Measurements from ENCODE around the gene INSYN2B. TPM values are rescaled to one million over a fixed set of nuclear protein-coding genes. Genes with fewer than 3 reads are reported as not detected.

The INSYN2B gene
- total RNA-seq, 1 donor from 2014 or later = 0.17 TPM

DNA sequence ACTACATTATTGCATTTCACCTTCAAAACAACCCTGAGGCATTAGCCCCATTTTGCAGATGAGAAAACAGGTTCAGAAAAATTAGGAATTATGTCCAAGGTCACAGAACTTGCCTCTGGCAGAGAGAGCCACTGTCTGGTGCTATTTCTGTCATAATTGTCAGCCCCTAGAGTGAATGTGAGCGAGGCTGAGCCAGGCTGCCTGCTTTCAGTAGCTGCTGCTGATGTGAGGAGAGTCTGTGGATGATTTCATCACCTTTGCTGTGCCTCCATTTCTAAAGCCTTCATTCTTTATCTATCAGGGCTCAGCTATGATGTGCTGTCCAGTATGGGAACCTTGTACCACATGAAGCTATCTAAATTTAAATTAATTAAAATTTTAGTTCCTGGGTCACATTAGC lies 71.4 kb downstream of the INSYN2B start:
- no peaks in the 10 kb centered on the region for H3K27me3 ChIP-seq (ENCODE audit: control insufficient read depth, insufficient read depth, low read length)
- no peak for DNase-seq (ENCODE audit: low read depth)
- TF ChIP-seq, protein P1, sequence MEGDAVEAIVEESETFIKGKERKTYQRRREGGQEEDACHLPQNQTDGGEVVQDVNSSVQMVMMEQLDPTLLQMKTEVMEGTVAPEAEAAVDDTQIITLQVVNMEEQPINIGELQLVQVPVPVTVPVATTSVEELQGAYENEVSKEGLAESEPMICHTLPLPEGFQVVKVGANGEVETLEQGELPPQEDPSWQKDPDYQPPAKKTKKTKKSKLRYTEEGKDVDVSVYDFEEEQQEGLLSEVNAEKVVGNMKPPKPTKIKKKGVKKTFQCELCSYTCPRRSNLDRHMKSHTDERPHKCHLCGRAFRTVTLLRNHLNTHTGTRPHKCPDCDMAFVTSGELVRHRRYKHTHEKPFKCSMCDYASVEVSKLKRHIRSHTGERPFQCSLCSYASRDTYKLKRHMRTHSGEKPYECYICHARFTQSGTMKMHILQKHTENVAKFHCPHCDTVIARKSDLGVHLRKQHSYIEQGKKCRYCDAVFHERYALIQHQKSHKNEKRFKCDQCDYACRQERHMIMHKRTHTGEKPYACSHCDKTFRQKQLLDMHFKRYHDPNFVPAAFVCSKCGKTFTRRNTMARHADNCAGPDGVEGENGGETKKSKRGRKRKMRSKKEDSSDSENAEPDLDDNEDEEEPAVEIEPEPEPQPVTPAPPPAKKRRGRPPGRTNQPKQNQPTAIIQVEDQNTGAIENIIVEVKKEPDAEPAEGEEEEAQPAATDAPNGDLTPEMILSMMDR (IDR thresholded peaks at IDR 0.05; ENCODE audit: insufficient read depth, low read length, poor library complexity, severe bottlenecking) = no peak
- no peak overlapping the region for H3K4me3 ChIP-seq (ENCODE audit: low read depth, low read length)
- no peaks in the 10 kb centered on the region for H3K36me3 ChIP-seq (ENCODE audit: control insufficient read depth, insufficient read depth, low read length)

DNA sequence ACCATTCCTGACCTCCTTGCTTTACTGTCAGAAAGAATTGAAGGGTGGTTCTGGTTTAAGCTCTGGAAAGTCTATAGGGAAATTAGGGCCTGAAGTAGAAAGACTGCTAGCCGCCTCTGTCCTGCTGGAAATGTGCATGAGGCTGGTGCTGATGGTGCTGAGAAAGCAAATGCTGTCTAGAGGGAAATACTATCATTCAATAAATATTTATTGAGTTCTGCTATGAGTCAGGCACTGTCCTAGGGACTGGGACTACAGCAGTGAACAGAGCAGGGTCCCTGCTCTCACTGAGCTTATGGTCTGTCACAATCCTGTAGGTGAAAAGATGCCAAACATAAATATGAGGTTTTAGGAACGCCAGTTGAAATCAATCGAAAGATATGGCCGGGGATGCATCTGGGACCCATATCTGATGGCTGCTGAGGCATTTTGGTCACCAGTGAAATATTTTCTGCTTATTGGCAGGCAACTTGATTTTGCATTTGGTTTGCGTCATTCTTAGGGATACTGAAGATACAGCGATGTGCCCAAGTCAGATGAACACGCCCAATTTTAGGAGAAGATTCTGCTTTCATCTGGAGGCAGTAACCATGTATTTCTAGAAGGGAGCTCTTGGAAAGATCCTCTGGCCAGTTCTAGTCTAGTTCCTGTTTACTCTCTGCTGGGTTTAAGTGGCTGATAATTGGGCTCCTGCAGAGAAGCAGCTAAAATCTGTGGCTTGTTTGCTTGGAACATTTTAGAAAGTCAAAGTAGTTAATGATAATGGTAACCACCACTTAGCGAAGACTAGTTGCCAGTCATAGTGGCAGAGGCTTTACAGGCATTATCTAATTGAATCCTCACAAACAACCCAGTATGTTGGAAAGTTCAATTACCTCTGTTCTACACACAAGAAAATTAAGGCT lies 73.3 kb downstream of the INSYN2B start:
- no peaks in the 10 kb centered on the region for H3K27me3 ChIP-seq (ENCODE audit: control insufficient read depth, insufficient read depth, low read length)

DNA sequence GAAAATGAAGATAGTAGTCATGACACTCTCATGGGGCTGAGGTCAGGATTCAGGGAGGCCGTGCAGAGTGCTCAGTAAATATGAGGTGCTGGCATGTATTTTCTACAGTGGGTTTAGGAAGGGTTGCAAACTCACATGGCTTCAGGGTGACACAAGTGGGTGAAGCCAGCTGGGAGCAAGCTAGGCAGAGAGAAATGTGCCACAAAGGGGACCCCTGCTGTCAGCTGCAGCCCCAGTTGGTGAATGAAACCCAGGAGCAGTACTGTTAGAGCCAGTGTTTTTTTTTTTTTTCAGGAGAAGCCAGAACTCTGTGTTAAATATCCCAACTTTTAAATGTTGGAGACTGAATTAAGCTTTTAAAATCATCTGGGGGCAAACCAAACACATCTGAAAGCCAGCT lies 75.3 kb downstream of the INSYN2B start:
- DNase-seq (ENCODE audit: low read depth) = no peak
- TF ChIP-seq, protein P1 (IDR thresholded peaks at IDR 0.05; ENCODE audit: insufficient read depth, low read length, poor library complexity, severe bottlenecking) = no peak
- Histone ChIP-seq H3K4me3 (ENCODE audit: low read depth, low read length) (no peak overlapping the region), H3K27me3 (ENCODE audit: control insufficient read depth, insufficient read depth, low read length) (no peaks in the 10 kb centered on the region), H3K36me3 (ENCODE audit: control insufficient read depth, insufficient read depth, low read length) (no peaks in the 10 kb centered on the region)

More for the DNA sequence above, 73.3 kb downstream of the INSYN2B start:
- Histone ChIP-seq H3K4me3 (ENCODE audit: low read depth, low read length) (no peak overlapping the region), H3K36me3 (ENCODE audit: control insufficient read depth, insufficient read depth, low read length) (no peaks in the 10 kb centered on the region)
- no peak for DNase-seq (ENCODE audit: low read depth)
- TF ChIP-seq, protein P1 (IDR thresholded peaks at IDR 0.05; ENCODE audit: insufficient read depth, low read length, poor library complexity, severe bottlenecking) = no peak

DNA sequence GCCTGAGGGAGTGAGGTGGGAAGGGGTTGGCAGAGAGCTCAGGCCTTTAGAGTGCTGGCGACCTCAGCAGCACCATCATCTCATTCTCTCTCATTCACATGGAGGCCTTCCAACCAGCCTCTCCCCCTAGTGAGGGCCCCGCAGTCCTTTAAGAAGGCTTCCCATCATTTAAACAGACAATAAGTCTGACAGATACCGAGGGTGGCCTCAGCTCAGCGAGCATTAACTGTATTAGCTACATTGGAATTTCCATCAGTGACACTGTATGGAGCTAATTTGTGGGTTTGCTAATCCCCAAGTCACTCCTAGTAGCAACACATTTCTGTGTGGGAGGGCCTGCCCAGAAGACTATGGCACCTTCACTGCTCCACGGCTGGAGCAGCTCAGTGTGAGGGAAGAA lies 75.8 kb downstream of the INSYN2B start:
- TF ChIP-seq, protein P1 (IDR thresholded peaks at IDR 0.05; ENCODE audit: insufficient read depth, low read length, poor library complexity, severe bottlenecking) = no peak
- Histone ChIP-seq H3K27me3 (ENCODE audit: control insufficient read depth, insufficient read depth, low read length) (no peaks in the 10 kb centered on the region), H3K36me3 (ENCODE audit: control insufficient read depth, insufficient read depth, low read length) (no peaks in the 10 kb centered on the region), H3K4me3 (ENCODE audit: low read depth, low read length) (no peak overlapping the region)
- DNase-seq (ENCODE audit: low read depth) = no peak

DNA sequence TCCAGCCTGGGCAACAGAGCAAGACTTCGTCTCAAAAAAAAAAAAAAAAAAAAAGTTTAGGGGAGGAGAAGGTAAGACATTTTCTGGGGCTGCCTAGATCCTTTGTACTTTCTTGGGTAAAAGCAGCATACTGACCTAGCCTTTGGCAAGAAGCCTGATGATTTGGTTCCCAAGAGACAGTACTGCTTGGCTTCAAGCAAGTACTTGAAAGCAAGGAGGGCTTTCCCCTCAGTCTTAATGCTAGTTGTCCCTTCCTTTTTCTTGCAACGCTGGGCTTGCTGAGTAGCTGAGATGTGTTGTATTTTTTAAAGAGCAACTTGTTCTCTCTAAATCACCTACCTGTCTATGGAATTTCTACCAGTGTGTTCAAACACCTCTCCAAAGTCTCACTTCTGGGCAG lies 76.2 kb downstream of the INSYN2B start:
- DNase-seq (ENCODE audit: low read depth) = no peak
- TF ChIP-seq, protein P1 (IDR thresholded peaks at IDR 0.05; ENCODE audit: insufficient read depth, low read length, poor library complexity, severe bottlenecking) = no peak
- H3K36me3 ChIP-seq (ENCODE audit: control insufficient read depth, insufficient read depth, low read length) = no peaks in the 10 kb centered on the region

More for the DNA sequence above, 76.2 kb downstream of the INSYN2B start:
- Histone ChIP-seq H3K27me3 (ENCODE audit: control insufficient read depth, insufficient read depth, low read length) (no peaks in the 10 kb centered on the region), H3K4me3 (ENCODE audit: low read depth, low read length) (no peak overlapping the region)
